OCI-LY1 (cell line): ENCODE results near the gene ENO3.

Experiments
- H2AFZ ChIP-seq: fragments of 200-600 bp; sonication (generic), shearing (Covaris generic); 2 replicates; pipeline ENCODE4 v1.6.0; 2014; ENCODE audit warnings: antibody characterized with exemption, mild to moderate bottlenecking, low read length
- H3F3A ChIP-seq: fragments of 200-600 bp; sonication (generic), shearing (Covaris generic); 2 replicates; pipeline ENCODE4 v1.6.0; 2014; ENCODE audit warnings: mild to moderate bottlenecking, antibody characterized with exemption, low read length, moderate library complexity; ENCODE audit not compliant: insufficient read depth
- H3K27ac ChIP-seq: fragments of 200-600 bp; sonication (generic); 2 replicates; pipeline ENCODE4 v1.5.1; 2014; ENCODE audit warnings: low read length, mixed run types, mild to moderate bottlenecking, low read depth; ENCODE audit not compliant: poor library complexity, severe bottlenecking
- H3K27me3 ChIP-seq: fragments of 200-600 bp; sonication (generic); 2 replicates; pipeline ENCODE4 v1.6.0; 2014; ENCODE audit warnings: antibody characterized with exemption, mild to moderate bottlenecking, low read length, moderate library complexity; ENCODE audit not compliant: insufficient read depth
- H3K36me3 ChIP-seq: fragments of 200-600 bp; sonication (generic); 2 replicates; pipeline ENCODE4 v1.6.1; 2014; ENCODE audit warnings: mild to moderate bottlenecking, antibody characterized with exemption, low read length, moderate library complexity, mixed read lengths; ENCODE audit not compliant: insufficient read depth
- H3K4me1 ChIP-seq: fragments of 200-600 bp; sonication (generic); 2 replicates; pipeline ENCODE4 v1.5.1; 2014; ENCODE audit warnings: mild to moderate bottlenecking, low read length, moderate library complexity; ENCODE audit not compliant: insufficient read depth, severe bottlenecking
- H3K4me2 ChIP-seq: fragments of 200-600 bp; sonication (generic), shearing (Covaris generic); 2 replicates; pipeline ENCODE4 v1.6.1; 2014; ENCODE audit warnings: low read length
- H3K4me3 ChIP-seq: fragments of 200-600 bp; sonication (generic); 2 replicates; pipeline ENCODE4 v1.5.1; 2014; ENCODE audit warnings: low read length, low read depth, mild to moderate bottlenecking, mixed read lengths; ENCODE audit not compliant: poor library complexity, severe bottlenecking
- H3K79me2 ChIP-seq: fragments of 200-600 bp; shearing (Covaris generic); 2 replicates; pipeline ENCODE4 v1.6.1; 2016; ENCODE audit warnings: mixed run types, low read length, mixed read lengths; ENCODE audit not compliant: insufficient read depth
- H3K9ac ChIP-seq: fragments of 200-600 bp; sonication (generic), shearing (Covaris generic); 2 replicates; pipeline ENCODE4 v1.6.1; 2014; ENCODE audit warnings: mild to moderate bottlenecking, low read length, mixed read lengths
- H3K9me2 ChIP-seq: fragments of 200-600 bp; sonication (generic), shearing (Covaris generic); 2 replicates; pipeline ENCODE4 v1.6.1; 2014; ENCODE audit warnings: low read depth, mild to moderate bottlenecking, low read length, mixed read lengths
- H3K9me3 ChIP-seq: fragments of 200-600 bp; shearing (Covaris generic); 2 replicates; pipeline ENCODE4 v1.6.1; 2014; ENCODE audit warnings: low read length, mixed read lengths
- H4K20me1 ChIP-seq: fragments of 200-600 bp; sonication (generic), shearing (Covaris generic); 2 replicates; pipeline ENCODE4 v1.6.0; 2016; ENCODE audit warnings: mild to moderate bottlenecking, low read length; ENCODE audit not compliant: insufficient read depth
- EZH2 ChIP-seq: fragments of 200-600 bp; sonication (generic), shearing (Covaris generic); IDR thresholded peaks from 2 replicates; pipeline ENCODE4 v1.8.0; 2017; ENCODE audit warnings: borderline replicate concordance, mixed run types, mild to moderate bottlenecking, antibody characterized with exemption, low read length, moderate library complexity, mixed read lengths
- TF ChIP-seq, protein P1 (sequence below): fragments of 200-600 bp; sonication (generic), shearing (Covaris generic); IDR thresholded peaks from 2 replicates; pipeline ENCODE4 v1.5.1; 2017; ENCODE audit warnings: mild to moderate bottlenecking, antibody characterized with exemption, low read length, moderate library complexity, mixed read lengths

The ENO3 gene

DNA sequence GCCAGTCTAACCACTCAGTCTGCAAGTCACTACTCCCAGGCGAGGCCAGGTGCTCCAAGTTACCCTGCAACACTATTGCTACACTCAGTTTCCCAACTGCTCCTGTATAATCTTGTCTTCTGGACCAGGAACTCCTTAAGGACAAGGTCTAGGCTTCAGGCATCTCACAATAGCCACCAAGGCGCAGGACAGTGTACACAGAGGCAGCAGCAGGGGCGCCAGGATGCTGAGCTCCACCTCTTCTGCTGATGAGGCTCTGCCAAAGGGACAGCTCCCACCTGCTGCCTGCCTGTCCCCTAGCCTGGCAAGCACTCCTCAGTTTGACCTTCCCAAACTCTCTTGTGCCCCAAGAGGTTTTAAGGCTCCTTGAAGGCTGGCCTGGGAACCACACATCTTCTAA, 14.5 kb upstream of the ENO3 start:
- no peaks in the 10 kb centered on the region for H3K9me2 ChIP-seq
- H2AFZ ChIP-seq: no peak overlapping the region
- H3K9ac ChIP-seq: no peak overlapping the region
- H3K36me3 ChIP-seq: peaks cover 37% of the 10 kb centered on the region
- no peaks in the 10 kb centered on the region for H3K9me3 ChIP-seq
- no peaks in the 10 kb centered on the region for H3F3A ChIP-seq
- TF ChIP-seq EZH2: no peak
- TF ChIP-seq, protein P1, sequence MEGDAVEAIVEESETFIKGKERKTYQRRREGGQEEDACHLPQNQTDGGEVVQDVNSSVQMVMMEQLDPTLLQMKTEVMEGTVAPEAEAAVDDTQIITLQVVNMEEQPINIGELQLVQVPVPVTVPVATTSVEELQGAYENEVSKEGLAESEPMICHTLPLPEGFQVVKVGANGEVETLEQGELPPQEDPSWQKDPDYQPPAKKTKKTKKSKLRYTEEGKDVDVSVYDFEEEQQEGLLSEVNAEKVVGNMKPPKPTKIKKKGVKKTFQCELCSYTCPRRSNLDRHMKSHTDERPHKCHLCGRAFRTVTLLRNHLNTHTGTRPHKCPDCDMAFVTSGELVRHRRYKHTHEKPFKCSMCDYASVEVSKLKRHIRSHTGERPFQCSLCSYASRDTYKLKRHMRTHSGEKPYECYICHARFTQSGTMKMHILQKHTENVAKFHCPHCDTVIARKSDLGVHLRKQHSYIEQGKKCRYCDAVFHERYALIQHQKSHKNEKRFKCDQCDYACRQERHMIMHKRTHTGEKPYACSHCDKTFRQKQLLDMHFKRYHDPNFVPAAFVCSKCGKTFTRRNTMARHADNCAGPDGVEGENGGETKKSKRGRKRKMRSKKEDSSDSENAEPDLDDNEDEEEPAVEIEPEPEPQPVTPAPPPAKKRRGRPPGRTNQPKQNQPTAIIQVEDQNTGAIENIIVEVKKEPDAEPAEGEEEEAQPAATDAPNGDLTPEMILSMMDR: no peak
- H3K79me2 ChIP-seq: peaks cover 16% of the 10 kb centered on the region; the same call in 1 of the 2 replicates
- H3K27ac ChIP-seq: no peak overlapping the region
- H4K20me1 ChIP-seq: no peaks in the 10 kb centered on the region
- no peaks in the 10 kb centered on the region for H3K27me3 ChIP-seq
- H3K4me2 ChIP-seq: no peak overlapping the region
- no peak overlapping the region for H3K4me3 ChIP-seq
- peaks cover 22% of the 10 kb centered on the region for H3K4me1 ChIP-seq

DNA sequence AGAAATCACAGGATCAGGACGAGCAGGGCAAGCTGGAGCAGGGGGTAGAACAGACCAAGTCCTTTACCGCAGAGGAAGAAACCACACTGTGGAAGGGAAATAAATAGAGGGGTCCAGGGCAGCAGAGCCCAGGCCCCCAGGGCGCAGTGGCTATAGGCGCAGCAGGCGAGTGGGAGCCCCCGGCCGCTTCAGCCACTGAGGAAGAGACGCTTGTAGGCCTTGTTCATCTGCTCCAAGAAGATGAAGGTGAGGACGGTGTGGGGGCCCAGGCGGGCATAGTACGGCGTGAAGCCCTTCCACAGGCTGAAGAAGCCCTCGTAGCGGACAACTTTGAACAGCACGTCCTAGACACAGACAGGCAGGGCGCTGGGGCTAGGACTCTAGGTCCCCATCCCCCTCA, 13.4 kb upstream of the ENO3 start:
- Histone ChIP-seq H3K4me1 (peaks cover 34% of the 10 kb centered on the region), H3K4me2 (no peak overlapping the region), H3K9me3 (no peaks in the 10 kb centered on the region), H3K79me2 (peaks cover 16% of the 10 kb centered on the region; the same call in 1 of the 2 replicates), H3K27me3 (no peaks in the 10 kb centered on the region), H2AFZ (no peak overlapping the region), H3K9me2 (no peaks in the 10 kb centered on the region), H3K4me3 (no peak overlapping the region), H3K9ac (no peak overlapping the region), H3K27ac (no peak overlapping the region), H3K36me3 (peaks cover 48% of the 10 kb centered on the region), H3F3A (no peaks in the 10 kb centered on the region), H4K20me1 (no peaks in the 10 kb centered on the region)
- TF ChIP-seq EZH2: no peak
- TF ChIP-seq, protein P1: no peak

DNA sequence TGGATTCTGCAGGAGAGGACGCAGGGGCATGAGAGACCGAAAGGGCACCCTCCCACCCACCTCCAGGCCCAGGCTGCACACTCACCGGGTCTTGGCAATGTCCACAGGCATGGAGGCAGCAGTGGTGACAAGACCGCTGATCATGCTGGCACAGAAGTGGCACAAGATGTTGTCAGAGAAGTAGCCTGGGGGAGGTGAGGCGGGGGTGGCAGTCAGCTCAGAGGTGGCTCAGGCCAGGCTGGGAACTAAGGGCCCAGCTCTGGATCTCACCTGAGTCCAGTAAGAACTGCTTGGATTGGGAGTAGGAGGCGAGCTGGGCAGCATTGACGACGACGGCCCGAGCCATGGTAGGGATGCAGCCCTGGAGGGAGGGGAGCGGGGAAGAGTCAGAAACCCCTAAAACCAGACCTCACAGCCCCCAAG, 12.8 kb upstream of the ENO3 start:
- Histone ChIP-seq H3K9me3 (no peaks in the 10 kb centered on the region), H3K79me2 (peaks cover 16% of the 10 kb centered on the region; the same call in 1 of the 2 replicates), H3F3A (no peaks in the 10 kb centered on the region), H3K4me1 (peaks cover 36% of the 10 kb centered on the region), H3K9ac (peak overlapping the region; percentile 98; the same call in 1 of the 2 replicates), H2AFZ (no peak overlapping the region), H3K36me3 (peaks cover 53% of the 10 kb centered on the region), H3K27ac (no peak overlapping the region), H3K9me2 (no peaks in the 10 kb centered on the region), H4K20me1 (no peaks in the 10 kb centered on the region), H3K4me2 (peak overlapping the region; percentile 84), H3K4me3 (peak overlapping the region; percentile 85), H3K27me3 (no peaks in the 10 kb centered on the region)
- TF ChIP-seq, protein P1: no peak
- no peak for TF ChIP-seq EZH2
